ENCODE results near the gene LHX5. TPM values are rescaled to one million over a fixed set of nuclear protein-coding genes. Genes with fewer than 3 reads are reported as not detected.

The LHX5 gene
- polyA plus RNA-seq: not detected
- long read RNA-seq, donor 1: 0 reads
- long read RNA-seq, donor 2: 0 reads
- long read RNA-seq, donor 3: 0 reads
- long read RNA-seq, donor 4: 0 reads
- long read RNA-seq, donor 5: 0 reads
- long read RNA-seq, donor 6: 0 reads
- long read RNA-seq, donor 7: 0 reads
- long read RNA-seq, donor 8: 0 reads
- long read RNA-seq, donor 9: 0 reads
- long read RNA-seq, donor 10: 0 reads

DNA sequence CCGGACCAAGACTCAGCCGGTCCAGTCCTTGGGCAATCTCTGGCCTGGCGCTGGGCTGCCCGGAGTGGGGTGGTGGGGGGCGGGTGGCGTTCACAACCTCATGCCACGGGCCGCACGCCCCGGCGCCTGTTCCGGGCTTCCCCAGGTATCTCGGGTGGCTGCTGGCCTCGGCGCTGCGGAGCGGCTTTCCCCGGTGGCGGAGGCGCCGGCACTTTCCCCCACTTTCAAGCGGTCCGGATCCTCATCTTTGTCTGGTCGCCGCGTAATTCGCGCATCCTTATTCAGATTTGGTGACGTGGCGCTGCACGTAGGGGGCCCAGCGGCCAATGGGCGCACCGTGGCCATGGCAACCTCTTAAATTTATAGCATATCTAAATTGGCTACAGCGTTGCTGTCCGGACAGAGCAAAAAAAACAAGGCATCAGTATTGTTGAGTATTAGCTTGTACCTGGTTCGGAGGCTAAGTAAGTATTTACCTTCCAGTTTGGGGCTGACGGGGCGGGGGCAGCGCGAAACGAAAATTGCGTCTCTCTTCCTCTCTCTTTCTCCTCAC is at the start of gene LHX5:
TSS of gene LHX5 (minus strand) at position 253 of the 553 bp plus-strand sequence. CDS start 373 bp downstream, outside the sequence.
- DNase-seq (no peak), FAIRE-seq (no peak)
- WGBS, 3 donors: 2 to 10% (median 5%) methylated on average over 37 to 43 of the region's 43 CpGs
- Histone ChIP-seq H3K27ac (ENCODE audit: low read depth in 1 of 3, low read length in 2 of 3) (no peak within 1 kb of the TSS), H3K27me3 (ENCODE audit: control insufficient read depth in 3 of 3, insufficient read depth in 3 of 3, low read length in 3 of 3) (peaks cover 42 to 93% (median 71%) of the 10 kb centered on the region in 3 donors), H3K36me3 (ENCODE audit: control insufficient read depth in 3 of 3, insufficient read depth in 2 of 3, low read depth in 1 of 3, low read length in 3 of 3) (no peaks in the 10 kb centered on the region), H3K4me1 (ENCODE audit: control insufficient read depth in 3 of 3, insufficient read depth in 2 of 3, low read depth in 1 of 3, low read length in 2 of 3) (no peaks in the 10 kb centered on the region), H3K9me3 (ENCODE audit: control insufficient read depth in 2 of 2, insufficient read depth in 1 of 2, low read depth in 1 of 2, low read length in 1 of 2) (no peaks in the 10 kb centered on the region), H3K4me3 (ENCODE audit: low read depth in 1 of 3, low read length in 3 of 3) (no peak within 1 kb of the TSS)

DNA sequence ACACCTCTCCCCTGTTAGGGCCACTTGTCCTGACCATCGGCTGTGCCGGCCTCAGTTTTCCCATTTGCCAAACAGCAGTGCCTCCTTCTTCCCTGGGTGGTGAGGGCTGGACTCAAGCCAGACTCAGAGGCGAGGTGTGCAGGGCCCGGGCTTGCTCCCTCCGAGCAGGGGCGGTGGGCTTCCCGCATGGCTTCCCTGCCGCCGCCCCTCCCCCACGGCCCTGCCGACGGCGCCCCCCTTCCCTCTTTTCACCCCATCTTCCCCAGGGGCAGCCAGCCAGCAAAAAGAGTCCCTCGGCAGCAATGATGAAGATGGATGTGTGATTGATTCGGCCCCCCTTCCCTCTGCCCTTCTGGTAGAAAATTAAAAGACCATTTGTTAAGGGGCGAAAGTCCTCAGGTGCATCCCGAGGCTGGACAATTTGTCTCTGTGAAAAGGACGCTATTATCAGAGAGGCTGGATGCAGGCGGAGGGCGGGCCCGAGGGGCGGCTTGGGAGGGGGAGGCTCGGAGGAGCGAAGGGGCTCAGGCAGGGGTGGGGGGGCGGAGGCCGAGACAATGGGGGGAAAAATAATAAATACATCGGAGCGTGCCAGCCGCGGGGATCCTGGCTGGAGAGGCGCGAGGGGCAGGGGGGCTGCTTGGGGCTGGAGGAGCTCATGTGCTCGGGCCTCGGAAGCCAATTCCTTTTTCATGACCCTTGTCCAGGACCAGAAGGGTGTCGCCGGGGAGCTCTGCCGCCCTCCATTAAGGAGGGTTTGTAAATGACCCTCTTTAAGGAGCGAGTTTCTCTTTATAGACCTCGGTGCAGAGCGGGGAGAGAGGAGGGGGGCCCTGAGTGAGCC is 48.0 kb upstream of the LHX5 start:
- Histone ChIP-seq H3K27me3 (ENCODE audit: control insufficient read depth in 3 of 3, insufficient read depth in 3 of 3, low read length in 3 of 3) (peaks cover 0 to 47% (median 45%) of the 10 kb centered on the region in 3 donors), H3K27ac (ENCODE audit: low read depth in 1 of 3, low read length in 2 of 3) (no peak overlapping the region), H3K36me3 (ENCODE audit: control insufficient read depth in 3 of 3, insufficient read depth in 2 of 3, low read depth in 1 of 3, low read length in 3 of 3) (no peaks in the 10 kb centered on the region), H3K4me3 (ENCODE audit: low read depth in 1 of 3, low read length in 3 of 3) (no peak overlapping the region), H3K4me1 (ENCODE audit: control insufficient read depth in 3 of 3, insufficient read depth in 2 of 3, low read depth in 1 of 3, low read length in 2 of 3) (no peaks in the 10 kb centered on the region), H3K9me3 (ENCODE audit: control insufficient read depth in 2 of 2, insufficient read depth in 1 of 2, low read depth in 1 of 2, low read length in 1 of 2) (no peaks in the 10 kb centered on the region)
- DNase-seq (no peak), FAIRE-seq (no peak)
- 4 to 11% (median 10%) methylated on average over 31 to 40 of the region's 40 CpGs for WGBS, 3 donors

DNA sequence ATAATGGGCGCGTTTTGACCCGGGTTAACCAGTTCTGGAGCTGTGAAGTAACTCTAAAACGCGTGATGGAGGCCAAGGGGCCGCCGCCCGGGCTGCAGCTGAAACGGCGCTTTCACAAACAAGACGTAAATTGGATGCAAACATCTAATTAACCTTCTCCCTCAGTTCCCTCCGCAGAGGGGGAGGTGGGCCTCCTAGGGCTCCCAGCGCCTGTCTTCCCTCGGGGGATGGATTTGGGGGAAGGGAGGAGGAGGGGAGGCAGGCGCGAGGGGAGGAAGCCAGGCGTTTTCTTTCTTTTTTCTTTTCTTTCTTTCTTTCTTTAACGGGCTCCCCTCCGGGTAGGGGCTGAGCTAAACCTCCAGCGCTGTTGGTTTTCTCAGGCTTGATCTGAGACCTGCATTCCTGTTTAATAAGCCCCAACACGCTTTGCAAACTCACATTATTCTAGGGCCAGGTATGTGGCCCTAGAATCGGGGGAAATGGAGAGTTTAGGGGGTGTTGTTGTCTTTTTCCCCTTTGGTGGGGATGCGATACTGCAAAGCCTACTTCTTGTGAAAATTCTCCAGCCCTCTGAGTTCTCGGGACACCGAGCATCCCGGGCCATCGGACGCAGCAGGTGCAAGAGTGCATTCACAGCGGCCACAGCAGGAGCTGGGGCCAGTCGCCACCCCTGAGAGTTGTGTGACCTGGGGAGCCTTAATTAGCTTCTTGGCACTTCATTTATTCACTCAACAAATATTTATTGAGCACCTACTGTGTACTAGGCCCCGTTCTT is 43.6 kb upstream of the LHX5 start:
- DNase-seq: no peak
- no peaks in the 10 kb centered on the region for H3K9me3 ChIP-seq (ENCODE audit: control insufficient read depth in 2 of 2, insufficient read depth in 1 of 2, low read depth in 1 of 2, low read length in 1 of 2)
- FAIRE-seq: no peak
- no peak overlapping the region for H3K4me3 ChIP-seq (ENCODE audit: low read depth in 1 of 3, low read length in 3 of 3)
- no peak overlapping the region for H3K27ac ChIP-seq (ENCODE audit: low read depth in 1 of 3, low read length in 2 of 3)
- 3 to 8% (median 6%) methylated on average over 30 to 31 of the region's 31 CpGs for WGBS, 3 donors
- H3K27me3 ChIP-seq (ENCODE audit: control insufficient read depth in 3 of 3, insufficient read depth in 3 of 3, low read length in 3 of 3): peaks cover 0 to 38% (median 33%) of the 10 kb centered on the region in 3 donors
- no peaks in the 10 kb centered on the region for H3K4me1 ChIP-seq (ENCODE audit: control insufficient read depth in 3 of 3, insufficient read depth in 2 of 3, low read depth in 1 of 3, low read length in 2 of 3)
- no peaks in the 10 kb centered on the region for H3K36me3 ChIP-seq (ENCODE audit: control insufficient read depth in 3 of 3, insufficient read depth in 2 of 3, low read depth in 1 of 3, low read length in 3 of 3)

DNA sequence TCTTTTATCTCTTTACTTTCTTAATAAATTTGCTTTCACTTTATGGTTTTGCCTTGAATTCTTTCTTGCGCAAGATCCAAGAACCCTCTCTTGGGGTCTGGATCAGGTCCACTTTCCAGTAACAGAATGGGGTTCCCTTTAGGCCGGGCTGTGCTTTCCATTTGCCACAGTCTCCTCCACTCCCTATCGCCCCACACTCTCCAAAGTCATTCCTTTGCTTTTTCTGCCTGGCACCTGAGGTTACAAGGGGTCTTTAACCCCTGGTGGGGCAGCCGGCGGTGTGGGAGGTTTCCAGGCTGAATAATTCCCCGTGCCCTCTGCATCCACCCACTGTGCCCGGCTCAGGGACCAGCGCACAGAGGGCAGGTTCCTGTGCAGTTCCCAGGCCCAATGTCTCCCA is 42.9 kb upstream of the LHX5 start:
- Histone ChIP-seq H3K27ac (ENCODE audit: low read depth in 1 of 3, low read length in 2 of 3) (no peak overlapping the region), H3K27me3 (ENCODE audit: control insufficient read depth in 3 of 3, insufficient read depth in 3 of 3, low read length in 3 of 3) (peaks cover 0 to 32% (median 30%) of the 10 kb centered on the region in 3 donors), H3K4me3 (ENCODE audit: low read depth in 1 of 3, low read length in 3 of 3) (no peak overlapping the region), H3K36me3 (ENCODE audit: control insufficient read depth in 3 of 3, insufficient read depth in 2 of 3, low read depth in 1 of 3, low read length in 3 of 3) (no peaks in the 10 kb centered on the region), H3K9me3 (ENCODE audit: control insufficient read depth in 2 of 2, insufficient read depth in 1 of 2, low read depth in 1 of 2, low read length in 1 of 2) (no peaks in the 10 kb centered on the region), H3K4me1 (ENCODE audit: control insufficient read depth in 3 of 3, insufficient read depth in 2 of 3, low read depth in 1 of 3, low read length in 2 of 3) (no peaks in the 10 kb centered on the region)
- FAIRE-seq: no peak
- WGBS, 3 donors: 36 to 44% (median 41%) methylated on average over 8 of the region's 8 CpGs
- no peak for DNase-seq

- H3K36me3 ChIP-seq (ENCODE audit: control insufficient read depth in 3 of 3, insufficient read depth in 2 of 3, low read depth in 1 of 3, low read length in 3 of 3): no peaks in the 10 kb centered on the region
- H3K9me3 ChIP-seq (ENCODE audit: control insufficient read depth in 2 of 2, insufficient read depth in 1 of 2, low read depth in 1 of 2, low read length in 1 of 2): no peaks in the 10 kb centered on the region
- peaks cover 0 to 18% (median 16%) of the 10 kb centered on the region in 3 donors for H3K27me3 ChIP-seq (ENCODE audit: control insufficient read depth in 3 of 3, insufficient read depth in 3 of 3, low read length in 3 of 3)
- H3K4me3 ChIP-seq (ENCODE audit: low read depth in 1 of 3, low read length in 3 of 3): no peak overlapping the region
- WGBS, 3 donors: 19 to 34% (median 24%) methylated on average over 3 of the region's 3 CpGs
- FAIRE-seq (no peak), DNase-seq (no peak)
- H3K4me1 ChIP-seq (ENCODE audit: control insufficient read depth in 3 of 3, insufficient read depth in 2 of 3, low read depth in 1 of 3, low read length in 2 of 3): no peaks in the 10 kb centered on the region
- H3K27ac ChIP-seq (ENCODE audit: low read depth in 1 of 3, low read length in 2 of 3): no peak overlapping the region
Observed at GRCh38 chr12:113512568-113512967, 40.9 kb upstream of the LHX5 start.

DNA sequence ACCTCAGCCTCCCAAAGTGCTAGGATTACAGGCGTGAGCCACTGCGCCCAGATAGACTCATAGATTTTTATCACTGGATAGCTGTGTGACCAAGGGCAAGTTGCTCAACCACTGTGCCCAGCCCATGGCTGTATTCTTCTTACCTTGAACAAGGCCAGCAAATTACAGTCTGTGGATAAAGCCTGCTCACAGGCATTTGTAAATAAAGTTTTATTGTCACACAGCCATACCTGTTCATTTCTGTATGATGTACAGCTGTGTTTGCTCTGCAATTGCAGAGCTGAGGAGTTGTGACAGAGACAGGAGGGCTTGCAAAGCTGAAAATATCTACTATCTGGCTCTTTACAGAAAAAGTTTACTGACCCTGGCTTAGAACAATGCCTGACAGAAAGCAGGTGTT is 35.2 kb upstream of the LHX5 start:
- no peak overlapping the region for H3K27ac ChIP-seq (ENCODE audit: low read depth in 1 of 3, low read length in 2 of 3)
- DNase-seq (no peak), FAIRE-seq (no peak)
- 35 to 58% (median 36%) methylated on average over 2 of the region's 2 CpGs for whole genome bisulfite sequencing, 3 donors
- peaks cover 0 to 1% of the 10 kb centered on the region in 2 donors for H3K9me3 ChIP-seq (ENCODE audit: control insufficient read depth in 2 of 2, insufficient read depth in 1 of 2, low read depth in 1 of 2, low read length in 1 of 2)
- H3K4me3 ChIP-seq (ENCODE audit: low read depth in 1 of 3, low read length in 3 of 3): no peak overlapping the region
- no peaks in the 10 kb centered on the region for H3K4me1 ChIP-seq (ENCODE audit: control insufficient read depth in 3 of 3, insufficient read depth in 2 of 3, low read depth in 1 of 3, low read length in 2 of 3)
- H3K27me3 ChIP-seq (ENCODE audit: control insufficient read depth in 3 of 3, insufficient read depth in 3 of 3, low read length in 3 of 3): peaks cover 0 to 4% (median under 1%) of the 10 kb centered on the region in 3 donors
- H3K36me3 ChIP-seq (ENCODE audit: control insufficient read depth in 3 of 3, insufficient read depth in 2 of 3, low read depth in 1 of 3, low read length in 3 of 3): no peaks in the 10 kb centered on the region

DNA sequence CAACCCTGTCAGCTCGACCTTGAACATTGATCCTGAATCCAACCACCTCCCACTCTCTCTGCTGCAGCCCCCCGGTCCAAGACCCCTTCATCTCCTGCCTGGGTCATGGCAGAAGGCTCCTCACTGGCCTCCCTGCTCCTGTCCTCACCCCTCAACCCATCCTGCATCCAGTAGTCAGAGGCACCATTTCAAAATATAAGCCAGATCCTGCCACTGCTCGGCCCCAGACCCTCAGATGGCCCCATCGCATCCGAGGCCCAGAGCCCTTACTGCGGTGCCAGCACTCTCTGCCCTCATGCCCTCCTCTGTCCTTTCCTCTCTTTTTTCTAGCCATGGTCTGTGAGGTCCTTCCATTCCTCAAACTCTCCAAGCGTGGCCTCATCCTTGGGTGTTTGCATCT is 34.3 kb upstream of the LHX5 start:
- DNase-seq: no peak
- H3K27ac ChIP-seq (ENCODE audit: low read depth in 1 of 3, low read length in 2 of 3): no peak overlapping the region
- H3K36me3 ChIP-seq (ENCODE audit: control insufficient read depth in 3 of 3, insufficient read depth in 2 of 3, low read depth in 1 of 3, low read length in 3 of 3): no peaks in the 10 kb centered on the region
- H3K4me3 ChIP-seq (ENCODE audit: low read depth in 1 of 3, low read length in 3 of 3): no peak overlapping the region
- 53 to 55% (median 53%) methylated on average over 7 of the region's 7 CpGs for WGBS, 3 donors
- H3K4me1 ChIP-seq (ENCODE audit: control insufficient read depth in 3 of 3, insufficient read depth in 2 of 3, low read depth in 1 of 3, low read length in 2 of 3): no peaks in the 10 kb centered on the region
- no peak for FAIRE-seq
- H3K9me3 ChIP-seq (ENCODE audit: control insufficient read depth in 2 of 2, insufficient read depth in 1 of 2, low read depth in 1 of 2, low read length in 1 of 2): peaks cover 0 to 2% of the 10 kb centered on the region in 2 donors
- peaks cover 0 to 4% (median 3%) of the 10 kb centered on the region in 3 donors for H3K27me3 ChIP-seq (ENCODE audit: control insufficient read depth in 3 of 3, insufficient read depth in 3 of 3, low read length in 3 of 3)

DNA sequence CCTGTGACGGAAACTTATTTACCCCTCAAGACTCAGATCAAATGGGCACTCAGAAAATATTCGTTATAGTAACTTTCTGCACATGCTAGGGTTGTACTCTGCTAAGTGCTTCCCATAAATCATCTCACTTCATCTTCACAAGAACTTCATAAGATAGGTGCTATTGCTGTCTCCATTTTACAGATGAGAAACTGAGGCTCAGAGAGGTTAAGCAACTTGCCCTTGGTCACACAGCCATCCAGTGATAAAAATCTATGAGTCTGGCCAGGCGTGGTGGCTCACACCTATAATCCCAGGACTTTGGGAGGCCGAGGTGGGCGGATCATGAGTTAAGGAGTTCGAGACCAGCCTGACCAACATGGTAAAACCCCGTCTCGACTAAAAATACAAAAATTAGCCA is 33.2 kb upstream of the LHX5 start:
- DNase-seq (no peak), FAIRE-seq (no peak)
- H3K4me1 ChIP-seq (ENCODE audit: control insufficient read depth in 3 of 3, insufficient read depth in 2 of 3, low read depth in 1 of 3, low read length in 2 of 3): no peaks in the 10 kb centered on the region
- H3K27me3 ChIP-seq (ENCODE audit: control insufficient read depth in 3 of 3, insufficient read depth in 3 of 3, low read length in 3 of 3): peaks cover 0 to 14% (median 9%) of the 10 kb centered on the region in 3 donors
- no peaks in the 10 kb centered on the region for H3K36me3 ChIP-seq (ENCODE audit: control insufficient read depth in 3 of 3, insufficient read depth in 2 of 3, low read depth in 1 of 3, low read length in 3 of 3)
- H3K4me3 ChIP-seq (ENCODE audit: low read depth in 1 of 3, low read length in 3 of 3): no peak overlapping the region
- H3K9me3 ChIP-seq (ENCODE audit: control insufficient read depth in 2 of 2, insufficient read depth in 1 of 2, low read depth in 1 of 2, low read length in 1 of 2): peaks cover 0 to 2% of the 10 kb centered on the region in 2 donors
- H3K27ac ChIP-seq (ENCODE audit: low read depth in 1 of 3, low read length in 2 of 3): no peak overlapping the region
- WGBS, 3 donors: 78 to 80% (median 78%) methylated on average over 8 of the region's 8 CpGs

Measured in small intestine (tissue), 16 donors.